HG03439 (cell line): ENCODE data around the gene TLR7.

Experiments used
- ATAC-seq: cut with Tn5 transposase; IDR thresholded peaks from one replicate; pipeline ENCODE4 v1.9.1; 2021; ENCODE audit warnings: mild to moderate bottlenecking, moderate library complexity; ENCODE audit not compliant: unreplicated experiment

The TLR7 gene

DNA sequence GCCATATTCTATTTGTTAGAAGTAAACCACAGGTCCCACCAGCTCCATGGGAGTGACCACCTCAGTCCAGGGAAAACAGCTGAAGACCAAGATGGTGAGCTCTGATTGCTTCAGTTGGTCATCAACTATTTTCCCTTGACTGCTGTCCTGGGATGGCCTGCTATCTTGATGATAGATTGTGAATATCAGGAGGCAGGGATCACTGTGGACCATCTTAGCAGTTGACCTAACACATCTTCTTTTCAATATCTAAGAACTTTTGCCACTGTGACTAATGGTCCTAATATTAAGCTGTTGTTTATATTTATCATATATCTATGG, 55.7 kb downstream of the TLR7 start:
- no peak for ATAC-seq

DNA sequence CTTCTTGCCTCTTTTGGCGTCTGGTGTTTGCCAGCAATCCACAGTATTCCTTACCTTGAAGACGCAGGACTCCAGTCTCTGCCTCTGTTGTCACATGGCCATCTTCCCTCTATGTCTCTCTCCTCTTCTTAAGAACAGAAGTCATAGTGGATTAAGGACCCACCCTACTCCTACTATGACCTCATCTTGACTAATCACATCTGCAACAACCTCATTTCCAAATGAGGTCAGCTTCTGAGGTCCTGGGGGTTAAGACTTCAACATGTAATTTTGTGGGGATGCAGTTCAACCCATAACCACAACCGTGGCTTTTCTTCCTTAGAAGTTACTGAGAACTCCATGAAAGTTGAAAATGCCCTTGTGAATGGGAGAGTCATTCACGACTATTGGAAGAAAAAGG, 62.8 kb downstream of the TLR7 start:
- ATAC-seq = no peak

DNA sequence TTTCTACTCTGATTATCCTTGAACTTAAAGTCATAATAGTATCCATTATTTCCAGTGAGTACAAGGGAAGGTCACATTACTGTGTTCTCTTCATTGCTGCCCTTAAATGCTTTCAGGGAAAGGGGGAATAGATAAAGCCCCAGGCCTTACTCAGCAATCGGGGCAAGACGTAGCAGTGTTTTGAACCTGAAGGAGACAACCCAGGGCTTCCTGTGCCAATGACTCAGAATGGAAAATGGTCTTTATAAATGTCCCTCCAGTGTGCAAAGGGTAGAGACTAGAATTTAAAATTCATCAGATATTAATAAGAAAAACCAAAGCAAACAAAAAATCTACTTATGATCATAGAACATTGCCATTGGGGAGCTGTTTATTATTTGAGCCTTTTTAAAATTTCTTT, 63.3 kb downstream of the TLR7 start:
- no peak for ATAC-seq

DNA sequence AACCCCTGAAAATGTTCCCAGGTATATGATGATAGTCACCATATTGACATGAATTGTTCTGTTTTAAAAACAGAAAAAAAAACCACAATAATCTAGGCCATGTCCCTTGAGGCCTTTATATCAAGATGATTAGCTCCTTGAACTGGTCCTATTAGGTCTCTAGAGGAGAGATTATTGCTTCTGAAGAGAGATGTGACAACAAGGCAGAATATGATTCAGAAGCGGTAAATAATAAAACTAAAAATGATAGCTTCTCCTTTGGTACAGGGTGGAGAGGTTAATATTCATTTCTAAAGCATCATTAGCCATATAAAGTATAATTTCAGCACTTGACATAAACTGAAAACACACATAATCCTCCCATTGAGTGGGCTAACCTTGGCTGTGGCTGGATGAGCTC, 65.4 kb downstream of the TLR7 start:
- ATAC-seq = no peak

DNA sequence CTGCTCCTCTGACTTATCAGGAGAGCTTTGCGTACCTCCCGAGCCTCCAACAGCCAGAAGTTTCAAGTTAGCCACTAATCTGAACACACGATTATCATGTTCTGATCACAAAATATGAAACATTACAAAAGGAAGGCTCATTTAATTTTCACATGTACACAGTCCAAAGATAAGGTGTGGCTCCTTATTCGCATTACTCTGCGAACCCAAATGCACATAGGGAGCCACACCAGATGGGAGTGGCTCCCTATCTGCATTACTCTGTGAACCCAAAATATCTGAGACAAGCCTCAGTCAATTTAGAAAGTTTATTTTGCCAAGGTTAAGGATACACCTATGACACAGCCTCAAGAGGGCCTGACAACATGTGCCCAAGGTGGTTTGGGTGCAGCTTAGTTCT, 68.0 kb downstream of the TLR7 start:
- no peak for ATAC-seq

DNA sequence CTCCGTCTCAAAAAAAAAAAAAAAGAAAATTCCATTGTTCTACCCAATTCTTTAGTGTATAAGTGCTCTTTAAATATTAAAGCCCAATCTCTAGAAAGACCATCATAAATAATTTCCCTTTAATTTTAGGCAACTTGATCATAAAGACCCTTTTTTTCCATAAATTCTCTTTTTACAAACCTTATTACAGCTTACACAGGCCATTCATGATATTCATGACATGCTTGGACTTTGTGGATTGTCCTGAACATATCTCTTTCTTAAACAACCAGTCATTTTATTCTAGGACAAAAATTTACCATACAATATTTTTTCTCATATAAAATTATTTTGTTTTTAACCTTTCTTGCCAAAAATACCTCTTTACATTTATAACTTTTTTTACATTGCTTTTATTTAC, 70.1 kb downstream of the TLR7 start:
- no peak for ATAC-seq
